H9 (cell line): Measurements from ENCODE around the gene PGRMC1. TPM values are rescaled to one million over a fixed set of nuclear protein-coding genes. Genes with fewer than 3 reads are reported as not detected.
A peak's percentile ranks its signal among the peaks of the same experiment; 100 is the strongest.

Experiments used
- DNase-seq: peaks from one replicate; pipeline ENCODE4 v3.0.0-alpha.2; 2017
- H2AFZ ChIP-seq: one replicate; pipeline ENCODE4 v1.6.1; 2013; ENCODE audit warnings: mild to moderate bottlenecking, low read length, control low read depth, moderate library complexity
- H2AK5ac ChIP-seq: 2 replicates; pipeline ENCODE4 v1.6.1; 2013; ENCODE audit warnings: low read length, control low read depth, mixed read lengths; ENCODE audit not compliant: insufficient read length
- H2BK120ac ChIP-seq: one replicate; pipeline ENCODE4 v1.6.1; 2013; ENCODE audit warnings: low read depth, mild to moderate bottlenecking, low read length, control low read depth, inconsistent platforms; ENCODE audit not compliant: poor library complexity, severe bottlenecking
- H2BK12ac ChIP-seq: 2 replicates; pipeline ENCODE4 v1.6.1; 2013; ENCODE audit warnings: low read length, control low read depth, mixed read lengths, low read depth; ENCODE audit not compliant: insufficient read length
- H2BK15ac ChIP-seq: 2 replicates; pipeline ENCODE4 v1.6.1; 2013; ENCODE audit warnings: low read depth, low read length, control low read depth
- H2BK20ac ChIP-seq: one replicate; pipeline ENCODE4 v1.6.1; 2013; ENCODE audit warnings: low read depth, mild to moderate bottlenecking, low read length, control low read depth, inconsistent platforms; ENCODE audit not compliant: poor library complexity, severe bottlenecking
- H2BK5ac ChIP-seq: 2 replicates; pipeline ENCODE4 v1.6.1; 2013; ENCODE audit warnings: low read length, control low read depth, mixed read lengths; ENCODE audit not compliant: insufficient read length
- H3K14ac ChIP-seq: 2 replicates; pipeline ENCODE4 v1.6.1; 2013; ENCODE audit warnings: low read length, control low read depth; ENCODE audit not compliant: insufficient read depth
- H3K18ac ChIP-seq: 2 replicates; pipeline ENCODE4 v1.6.1; 2013; ENCODE audit warnings: low read depth, mild to moderate bottlenecking, mixed read lengths, low read length, control low read depth; ENCODE audit not compliant: insufficient read length
- H3K23ac ChIP-seq: 2 replicates; pipeline ENCODE4 v1.6.1; 2013; ENCODE audit warnings: low read length, control low read depth, mixed read lengths, low read depth; ENCODE audit not compliant: insufficient read length
- H3K23me2 ChIP-seq: 2 replicates; pipeline ENCODE4 v1.6.1; 2013; ENCODE audit warnings: low read depth, mild to moderate bottlenecking, mixed read lengths, low read length, control low read depth; ENCODE audit not compliant: insufficient read length, poor library complexity, severe bottlenecking
- H3K27ac ChIP-seq: 2 replicates; pipeline ENCODE4 v1.5.1; 2013; ENCODE audit warnings: low read length, control low read depth, mixed read lengths, low read depth; ENCODE audit not compliant: insufficient read length
- H3K27me3 ChIP-seq: 2 replicates; pipeline ENCODE4 v1.6.1; 2013; ENCODE audit warnings: low read length, control low read depth, inconsistent platforms; ENCODE audit not compliant: insufficient read depth
- H3K4ac ChIP-seq: 2 replicates; pipeline ENCODE4 v1.6.1; 2013; ENCODE audit warnings: low read depth, mild to moderate bottlenecking, control low read depth, inconsistent platforms, low read length, moderate library complexity
- H3K4me1 ChIP-seq: 2 replicates; pipeline ENCODE4 v1.6.1; 2013; ENCODE audit warnings: low read length, control low read depth, inconsistent platforms; ENCODE audit not compliant: insufficient read depth
- H3K4me2 ChIP-seq: 2 replicates; pipeline ENCODE4 v1.6.1; 2013; ENCODE audit warnings: low read length, control low read depth, mixed read lengths; ENCODE audit not compliant: insufficient read length, insufficient read depth
- H3K56ac ChIP-seq: 2 replicates; pipeline ENCODE4 v1.6.1; 2013; ENCODE audit warnings: low read depth, mild to moderate bottlenecking, mixed read lengths, low read length, control low read depth; ENCODE audit not compliant: insufficient read length
- H3K79me1 ChIP-seq: 2 replicates; pipeline ENCODE4 v1.6.1; 2013; ENCODE audit warnings: low read depth, mild to moderate bottlenecking, moderate library complexity, low read length, control low read depth, inconsistent platforms; ENCODE audit not compliant: insufficient read depth, poor library complexity, severe bottlenecking
- H3K79me2 ChIP-seq: 2 replicates; pipeline ENCODE4 v1.6.1; 2013; ENCODE audit warnings: low read length, control low read depth, inconsistent platforms; ENCODE audit not compliant: insufficient read depth
- H3K9ac ChIP-seq: 2 replicates; pipeline ENCODE4 v1.6.1; 2013; ENCODE audit warnings: low read length, control low read depth, mixed read lengths; ENCODE audit not compliant: insufficient read length; ENCODE audit errors: extremely low read depth
- H3K9me3 ChIP-seq: one replicate; pipeline ENCODE4 v1.6.1; 2013; ENCODE audit warnings: low read depth, low read length, inconsistent platforms; ENCODE audit not compliant: control insufficient read depth
- H3T11ph ChIP-seq: one replicate; pipeline ENCODE4 v1.6.1; 2013; ENCODE audit warnings: mild to moderate bottlenecking, low read length, control low read depth, inconsistent platforms
- H4K20me1 ChIP-seq: one replicate; pipeline ENCODE4 v1.6.1; 2013; ENCODE audit not compliant: control insufficient read depth, insufficient read length, insufficient read depth
- H4K5ac ChIP-seq: 2 replicates; pipeline ENCODE4 v1.6.1; 2013; ENCODE audit warnings: low read depth, mild to moderate bottlenecking, mixed read lengths, low read length, control low read depth; ENCODE audit not compliant: insufficient read length
- H4K8ac ChIP-seq: replicated peaks from 2 replicates; pipeline ENCODE4 v1.6.1; 2013; ENCODE audit warnings: low read length, control low read depth, mixed read lengths, low read depth; ENCODE audit not compliant: insufficient read length
- H4K91ac ChIP-seq: 2 replicates; pipeline ENCODE4 v1.6.1; 2013; ENCODE audit warnings: low read depth, mild to moderate bottlenecking, moderate library complexity, mixed read lengths, low read length, control low read depth; ENCODE audit not compliant: insufficient read length
- H3K27ac Mint-ChIP-seq, 3 experiments: 2 replicates in 2 of 3; 3 replicates in 1 of 3; pipeline ENCODE4 v1.8.0; 2020 to 2021; ENCODE audit warnings: mixed read lengths in 3 of 3, mild to moderate bottlenecking in 1 of 3, moderate library complexity in 1 of 3
- H3K27me3 Mint-ChIP-seq: 2 replicates; pipeline ENCODE4 v1.8.0; 2021; ENCODE audit warnings: low read depth, mild to moderate bottlenecking, moderate library complexity, mixed read lengths
- H3K36me3 Mint-ChIP-seq, 3 experiments: 2 replicates in 2 of 3; 3 replicates in 1 of 3; pipeline ENCODE4 v1.8.0; 2020 to 2021; ENCODE audit warnings: low read depth in 3 of 3, mixed read lengths in 3 of 3; ENCODE audit not compliant: insufficient read depth in 1 of 3
- H3K4me1 Mint-ChIP-seq, 2 experiments: 2 replicates each; pipeline ENCODE4 v1.8.0; 2020; ENCODE audit warnings: mixed read lengths in 2 of 2
- H3K4me3 Mint-ChIP-seq, 2 experiments: 2 replicates in 1 of 2; 3 replicates in 1 of 2; pipeline ENCODE4 v1.8.0; 2020 to 2021; ENCODE audit warnings: mild to moderate bottlenecking in 2 of 2, mixed read lengths in 2 of 2, moderate library complexity in 1 of 2
- H3K9me3 Mint-ChIP-seq, 2 experiments: 2 replicates in 1 of 2; 3 replicates in 1 of 2; pipeline ENCODE4 v1.8.0; 2020; ENCODE audit warnings: mild to moderate bottlenecking in 2 of 2, mixed read lengths in 2 of 2, moderate library complexity in 1 of 2
- WGBS: extraction: QIAGEN DNeasy Blood & Tissue Kit; methylation state at CpG from one replicate; pipeline ENCODE4 v1.1.7; 2013; ENCODE audit warnings: missing lambda C conversion rate, low lambda C conversion rate, mixed read lengths; ENCODE audit not compliant: insufficient read length; ENCODE audit errors: extremely low coverage; 5-methylcytosine and 5-hydroxymethylcytosine counted together
- long read RNA-seq: library from polyadenylated mRNA; unstranded; transcript quantifications from one replicate; pipeline ENCODE4 v2.0.0, GENCODE V29; 2020
- total RNA-seq: library from RNA; stranded (reverse); gene quantifications from 2 replicates; pipeline ENCODE4 v1.2.1, GENCODE V29; 2021
- TF ChIP-seq, protein P1 (sequence below): fragments of 200-600 bp; sonication (generic); conservative IDR thresholded peaks from 3 replicates; pipeline ENCODE4 v1.8.0; 2021; ENCODE audit warnings: antibody characterized with exemption, mild to moderate bottlenecking

Gene PGRMC1
- total RNA-seq = 133 TPM in 2 replicates
- long read RNA-seq, transcript PGRMC1-201 (3 exons, 1,911 nt) = major isoform, 974 of 994 reads
- long read RNA-seq, partial matches to known transcripts = 4 of 994 reads
- long read RNA-seq, other reads (novel, unspliced or antisense) = 15 of 994 reads

DNA sequence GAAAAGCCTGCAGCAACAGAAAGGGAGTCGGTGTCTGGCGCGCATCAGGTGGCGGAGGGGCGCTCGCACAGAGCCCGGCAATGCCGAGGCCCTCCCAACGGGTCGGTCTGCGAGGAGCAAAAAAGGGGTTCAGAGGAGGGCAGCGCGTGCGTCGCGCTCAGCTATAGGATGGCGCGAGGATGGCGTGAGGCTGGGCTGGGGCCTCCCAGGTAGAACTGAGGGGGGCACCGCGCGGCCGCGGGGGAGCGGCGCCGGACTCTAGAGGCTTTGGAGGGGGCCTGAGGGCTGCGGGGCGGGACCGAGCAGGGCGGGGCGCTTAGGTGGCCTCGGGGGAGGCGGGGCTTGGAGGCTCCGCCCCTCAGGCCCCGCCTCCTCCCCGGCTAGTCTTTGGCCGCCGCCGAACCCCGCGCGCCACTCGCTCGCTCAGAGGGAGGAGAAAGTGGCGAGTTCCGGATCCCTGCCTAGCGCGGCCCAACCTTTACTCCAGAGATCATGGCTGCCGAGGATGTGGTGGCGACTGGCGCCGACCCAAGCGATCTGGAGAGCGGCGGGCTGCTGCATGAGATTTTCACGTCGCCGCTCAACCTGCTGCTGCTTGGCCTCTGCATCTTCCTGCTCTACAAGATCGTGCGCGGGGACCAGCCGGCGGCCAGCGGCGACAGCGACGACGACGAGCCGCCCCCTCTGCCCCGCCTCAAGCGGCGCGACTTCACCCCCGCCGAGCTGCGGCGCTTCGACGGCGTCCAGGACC lies at the start of gene PGRMC1:
PGRMC1 (plus strand) TSS at position 414 of the 751 bp plus-strand sequence; CDS start at position 493, 79 bp downstream.
- H3K4me1 ChIP-seq = no peaks in the 10 kb centered on the region; the same call in 1 of the 2 replicates
- H2BK120ac ChIP-seq = peak within 1 kb of the TSS; percentile 95
- Mint-ChIP-seq H3K4me1 (peaks cover 36 to 37% of the 10 kb centered on the region in 2 experiments), H3K9me3 (peaks cover 48 to 58% of the 10 kb centered on the region in 2 experiments), H3K4me3 (peak within 1 kb of the TSS; percentile 83 to 94), H3K27me3 (no peaks in the 10 kb centered on the region), H3K27ac (peak within 1 kb of the TSS; percentile 96 to 99 (median 97)), H3K36me3 (peaks cover 13 to 24% (median 18%) of the 10 kb centered on the region in 3 experiments)
- H2AK5ac ChIP-seq = no peak within 1 kb of the TSS
- no peaks in the 10 kb centered on the region for H3K79me1 ChIP-seq
- peak within 1 kb of the TSS; percentile 21 for H3T11ph ChIP-seq
- H3K56ac ChIP-seq = no peak within 1 kb of the TSS
- H4K8ac ChIP-seq = no peak within 1 kb of the TSS
- H2BK12ac ChIP-seq = no peak within 1 kb of the TSS
- H3K14ac ChIP-seq = peak within 1 kb of the TSS; percentile 91
- H2BK20ac ChIP-seq = peak within 1 kb of the TSS; percentile 83
- H4K91ac ChIP-seq = no peak within 1 kb of the TSS
- peaks cover 11% of the 10 kb centered on the region for H3K9me3 ChIP-seq
- peaks cover 12% of the 10 kb centered on the region for H3K23me2 ChIP-seq
- WGBS = no CpG with 5 or more reads among the region's 82 CpGs
- peak within 1 kb of the TSS; percentile 98 for H3K27ac ChIP-seq
- H4K5ac ChIP-seq = no peak within 1 kb of the TSS
- H3K9ac ChIP-seq = peak within 1 kb of the TSS; percentile 76
- no peaks in the 10 kb centered on the region for H4K20me1 ChIP-seq
- peaks cover 18% of the 10 kb centered on the region for H3K79me2 ChIP-seq
- H3K18ac ChIP-seq = peak within 1 kb of the TSS; percentile 89
- H3K23ac ChIP-seq = no peak within 1 kb of the TSS
- no peak within 1 kb of the TSS; the same call in 1 of the 2 replicates for H3K4ac ChIP-seq
- H3K27me3 ChIP-seq = no peaks in the 10 kb centered on the region
- DNase-seq = peak; percentile 87
- H2BK15ac ChIP-seq = no peak within 1 kb of the TSS
- H2BK5ac ChIP-seq = no peak within 1 kb of the TSS
- H3K4me2 ChIP-seq = peak within 1 kb of the TSS; percentile 80
- H2AFZ ChIP-seq = no peak within 1 kb of the TSS
- TF ChIP-seq, protein P1, sequence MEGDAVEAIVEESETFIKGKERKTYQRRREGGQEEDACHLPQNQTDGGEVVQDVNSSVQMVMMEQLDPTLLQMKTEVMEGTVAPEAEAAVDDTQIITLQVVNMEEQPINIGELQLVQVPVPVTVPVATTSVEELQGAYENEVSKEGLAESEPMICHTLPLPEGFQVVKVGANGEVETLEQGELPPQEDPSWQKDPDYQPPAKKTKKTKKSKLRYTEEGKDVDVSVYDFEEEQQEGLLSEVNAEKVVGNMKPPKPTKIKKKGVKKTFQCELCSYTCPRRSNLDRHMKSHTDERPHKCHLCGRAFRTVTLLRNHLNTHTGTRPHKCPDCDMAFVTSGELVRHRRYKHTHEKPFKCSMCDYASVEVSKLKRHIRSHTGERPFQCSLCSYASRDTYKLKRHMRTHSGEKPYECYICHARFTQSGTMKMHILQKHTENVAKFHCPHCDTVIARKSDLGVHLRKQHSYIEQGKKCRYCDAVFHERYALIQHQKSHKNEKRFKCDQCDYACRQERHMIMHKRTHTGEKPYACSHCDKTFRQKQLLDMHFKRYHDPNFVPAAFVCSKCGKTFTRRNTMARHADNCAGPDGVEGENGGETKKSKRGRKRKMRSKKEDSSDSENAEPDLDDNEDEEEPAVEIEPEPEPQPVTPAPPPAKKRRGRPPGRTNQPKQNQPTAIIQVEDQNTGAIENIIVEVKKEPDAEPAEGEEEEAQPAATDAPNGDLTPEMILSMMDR = no peak
